CD4-positive, alpha-beta T cell treated with Interleukin-15 for 4 hours (primary cell): ENCODE measurements around the gene GALT.
"Not testable (repeated sequence)": the region's sequence is repeated elsewhere in the genome, so short reads cannot be mapped to it uniquely, and the experiment has no call there.

Experiments
- DNase-seq: peaks from one replicate; pipeline ENCODE4 v3.0.0-alpha.2; 2020; ENCODE audit warnings: low spot score

The GALT gene

DNA sequence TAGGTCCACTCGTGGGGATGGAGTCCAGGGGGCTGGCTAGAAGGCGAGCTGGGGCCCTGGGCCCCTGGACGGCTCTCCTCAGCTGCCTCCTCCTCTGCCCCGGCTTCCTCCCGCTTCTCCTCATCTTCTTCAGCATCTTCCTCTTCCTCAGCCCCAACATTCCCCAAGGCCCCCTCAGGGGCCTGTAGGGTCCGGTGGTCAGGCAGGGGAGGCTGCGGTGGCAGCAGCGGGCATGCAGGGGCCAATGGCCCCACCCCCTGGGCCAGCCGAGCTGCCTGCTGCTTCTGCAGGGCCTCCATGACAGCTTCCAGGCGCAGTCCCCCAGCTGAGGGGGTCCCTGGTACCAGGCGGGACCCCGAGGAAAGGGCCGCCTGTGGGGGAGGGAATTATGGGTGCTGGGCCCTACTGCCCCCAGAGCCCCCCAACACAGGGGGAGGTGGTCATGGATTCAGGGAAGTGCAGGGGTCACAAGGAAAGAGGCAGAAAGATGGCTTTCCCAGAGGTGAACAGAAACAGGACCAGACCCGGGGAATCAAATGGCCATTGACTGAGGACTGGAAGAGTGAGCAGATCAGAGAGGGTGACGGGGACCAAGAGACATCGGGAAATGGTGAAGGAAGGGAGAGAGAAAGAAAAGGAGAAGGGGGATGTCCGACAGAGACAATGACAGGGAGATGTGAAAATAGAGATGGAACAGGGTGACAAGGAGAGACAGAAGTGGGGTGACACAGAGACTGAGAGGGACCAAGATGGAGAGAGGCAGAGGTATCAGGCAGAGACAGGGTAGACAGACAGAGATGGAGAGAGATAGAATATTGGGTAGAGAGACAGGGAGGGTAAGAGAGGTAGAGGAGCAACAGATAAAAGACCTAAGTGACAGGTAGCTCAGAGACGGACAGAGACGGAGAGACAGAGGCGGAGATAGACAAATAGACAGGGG lies 18.5 kb upstream of the GALT start:
- no peak for DNase-seq

DNA sequence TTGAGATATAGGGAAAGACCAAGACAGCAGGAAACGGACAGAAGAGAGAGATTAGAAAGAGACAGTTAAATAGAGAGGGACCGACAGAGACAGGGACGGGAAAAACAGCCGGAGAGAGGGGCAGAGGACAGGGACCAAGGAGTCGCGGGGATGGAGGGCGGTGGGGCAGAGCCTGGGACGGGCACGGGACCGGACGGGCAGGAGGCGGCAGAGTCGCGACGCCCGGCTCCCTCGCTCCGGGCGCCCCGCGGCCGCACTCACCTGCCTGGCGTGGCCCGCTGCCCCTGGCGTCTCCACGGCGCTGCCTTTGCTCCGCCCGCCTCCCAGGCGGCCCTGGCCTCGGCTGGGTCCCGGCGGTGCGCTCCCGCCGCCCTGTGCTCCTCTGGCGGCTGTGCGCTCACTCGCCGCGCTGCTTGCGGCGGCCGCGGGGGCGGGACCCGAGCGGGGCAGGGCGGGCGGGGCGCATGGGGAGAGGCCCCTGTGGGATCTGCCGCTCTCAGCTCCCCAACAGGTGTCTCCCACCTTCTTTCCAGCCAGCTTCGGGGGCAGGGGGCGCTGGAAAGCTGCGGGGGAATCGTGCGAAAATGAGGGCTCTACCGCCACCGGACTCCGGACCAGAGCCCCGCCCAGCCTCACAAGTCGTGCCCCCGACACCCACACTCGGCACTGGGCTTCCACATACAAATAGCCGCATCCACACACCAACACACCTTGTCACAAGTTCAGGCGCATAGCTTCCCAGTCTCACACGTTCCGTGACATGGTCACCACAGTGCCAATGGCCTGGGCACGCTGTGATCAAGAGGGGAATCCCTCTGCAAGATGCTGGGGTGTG lies 17.6 kb upstream of the GALT start, which contains the start of gene ARID3C:
Gene ARID3C (minus strand): TSS at position 411 of the 835 bp plus-strand sequence. CDS start 1,052 bp downstream, outside the sequence.
- peak; percentile 27 for DNase-seq

- no peak for DNase-seq
Observed at GRCh38 chr9:34629491-34629808, 17.0 kb upstream of the GALT start.

DNA sequence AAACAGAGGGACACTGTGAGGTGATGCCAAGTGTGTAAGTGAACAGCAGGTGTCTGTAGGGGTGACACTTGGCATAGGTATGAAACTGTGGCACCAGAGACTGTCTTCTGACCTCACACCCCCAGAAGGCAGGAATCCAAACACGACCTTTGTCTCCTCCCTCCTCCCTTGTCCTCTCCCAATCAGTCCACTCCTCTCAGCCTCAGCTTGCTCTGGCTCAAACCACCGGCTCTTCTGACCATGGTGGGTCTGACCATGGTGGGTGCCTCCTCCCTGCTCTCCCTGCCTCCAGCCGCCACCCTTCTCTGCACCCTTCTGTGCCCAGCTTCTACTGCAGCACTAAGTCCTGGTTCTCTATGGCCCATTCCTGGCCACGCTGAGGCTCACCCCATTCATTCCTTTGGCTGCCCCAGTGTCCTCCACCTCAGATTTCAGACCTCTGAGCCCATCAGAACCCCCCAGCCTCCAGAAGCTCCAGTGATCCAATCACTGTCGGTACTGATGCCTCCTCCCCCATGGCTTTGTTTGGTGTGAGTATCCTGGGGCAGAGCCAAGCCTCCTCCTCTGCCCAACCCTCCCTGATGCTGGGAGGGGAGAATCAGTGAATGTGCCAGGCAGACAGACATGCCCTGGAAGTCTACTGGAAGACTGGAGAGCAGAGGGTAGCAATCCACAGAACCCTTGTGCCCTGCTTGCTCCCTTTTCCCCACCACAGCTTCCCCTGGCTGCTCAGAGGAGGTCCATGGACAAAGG lies 15.9 kb upstream of the GALT start:
- no peak for DNase-seq

DNA sequence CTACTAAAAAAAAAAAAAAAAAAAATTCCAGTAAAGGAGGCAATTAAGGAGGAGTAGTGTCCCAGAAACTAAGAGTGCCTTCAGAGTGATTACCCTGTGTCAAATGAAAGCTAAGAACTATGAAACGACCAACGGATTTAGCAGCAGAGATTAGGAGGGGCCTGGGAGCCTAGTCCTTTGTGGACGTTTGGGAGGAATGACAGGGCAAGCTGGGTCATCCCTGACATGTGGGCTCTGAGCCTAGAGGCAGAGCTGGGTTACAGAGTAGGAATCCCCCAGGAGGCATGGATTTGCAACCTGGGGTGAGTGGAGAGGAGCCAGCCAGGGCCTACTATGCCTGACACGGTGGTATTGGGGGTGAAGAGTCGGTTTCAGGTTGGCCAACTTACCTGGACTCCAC lies 13.3 kb upstream of the GALT start:
- no peak for DNase-seq

DNA sequence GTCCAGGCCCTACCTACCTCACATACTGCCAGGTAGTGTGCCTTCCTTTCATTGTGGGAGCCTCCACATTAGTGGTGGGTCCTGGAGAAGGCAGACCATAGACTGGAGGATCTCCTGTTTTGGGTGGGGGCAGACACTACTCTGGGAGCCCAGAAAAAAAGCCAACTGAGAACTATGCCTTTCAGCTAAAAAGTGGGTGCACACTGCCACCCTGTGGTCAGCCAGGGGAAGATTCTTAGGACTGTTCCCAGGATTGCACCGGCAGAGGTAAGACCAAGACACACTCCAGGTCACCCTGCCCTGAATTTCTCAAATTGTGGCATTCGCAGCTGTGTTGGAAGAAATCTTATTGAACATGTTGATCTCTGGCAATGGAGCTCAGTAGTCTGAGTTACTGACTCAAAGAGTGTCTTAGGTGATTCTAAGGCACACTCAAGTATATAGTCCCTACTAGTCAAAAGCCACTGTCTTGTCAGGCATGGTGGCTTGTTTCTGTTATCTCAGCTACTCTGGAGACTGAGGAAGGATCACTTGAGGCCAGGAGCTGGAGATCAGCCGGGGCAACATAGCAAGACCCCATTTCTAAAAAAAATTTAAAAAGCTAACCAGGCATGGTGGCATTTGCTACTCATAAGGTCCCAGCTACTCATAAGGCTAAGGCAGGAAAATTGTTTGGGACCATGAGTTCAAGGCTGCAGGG lies 12.5 kb upstream of the GALT start:
- peak; percentile 79 for DNase-seq

DNA sequence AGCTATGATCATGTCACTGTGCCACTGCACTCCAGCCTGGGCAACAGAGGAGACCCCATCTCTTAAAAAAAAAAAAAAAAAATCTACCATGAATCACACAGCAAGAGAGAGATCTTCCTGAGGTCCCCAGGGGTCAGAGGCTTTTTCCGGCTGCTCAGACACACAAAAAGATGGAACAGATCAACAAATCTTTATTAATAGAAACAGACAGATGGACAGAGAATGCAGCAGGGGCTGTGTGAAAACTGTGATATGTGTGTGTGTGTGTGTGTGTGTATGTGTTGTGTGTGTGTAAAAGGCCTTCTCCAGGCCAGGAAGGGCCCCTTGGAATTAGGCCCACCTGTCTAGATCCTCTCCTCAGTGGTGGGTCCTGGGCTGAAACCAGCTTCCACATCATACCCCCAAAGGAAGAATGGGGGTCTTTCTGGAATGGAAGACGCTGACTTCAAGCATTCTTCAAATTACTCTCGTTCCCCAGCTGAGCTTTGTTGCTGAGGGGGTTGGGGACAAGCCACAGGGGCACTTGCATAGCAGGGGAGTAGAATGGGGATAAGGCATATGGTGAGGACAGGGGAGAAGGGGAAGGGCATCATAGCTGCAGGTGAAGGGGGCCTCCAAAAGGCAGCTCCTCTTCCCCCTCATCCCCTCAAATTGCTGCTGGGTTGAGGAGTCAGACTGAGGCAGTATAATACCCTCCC lies 11.8 kb upstream of the GALT start:
- no peak for DNase-seq

- DNase-seq = no peak
Observed at GRCh38 chr9:34635556-34635955, 10.9 kb upstream of the GALT start.

GRCh38 chr9:34636791-34637355 lies 9.6 kb upstream of the GALT start:
- no peak for DNase-seq

- peak; percentile 95 for DNase-seq
Observed at GRCh38 chr9:34637356-34638137, 8.9 kb upstream of the GALT start, which contains the start of gene SIGMAR1. SIGMAR1 (minus strand) TSS chr9:34637787; CDS start chr9:34637697, 90 bp downstream.

DNA sequence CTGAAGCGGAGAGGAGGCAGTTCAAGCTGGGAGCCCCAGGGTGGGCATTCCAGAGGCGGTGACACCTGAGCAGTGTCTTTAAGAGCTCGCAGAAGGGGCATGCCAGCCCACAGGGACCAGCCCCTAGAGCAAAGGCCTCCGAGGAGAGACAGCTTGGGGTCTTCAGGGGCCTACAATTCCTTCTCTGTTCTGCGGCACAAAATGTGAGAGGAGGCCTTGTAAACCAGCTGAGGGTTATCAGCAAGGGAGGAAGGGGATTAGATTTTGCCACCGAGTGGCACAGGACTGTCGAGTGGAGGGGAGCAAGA lies 8.4 kb upstream of the GALT start:
- no peak for DNase-seq

- not testable (repeated sequence) for DNase-seq
Observed at GRCh38 chr9:34639322-34639721, 7.2 kb upstream of the GALT start.

DNA sequence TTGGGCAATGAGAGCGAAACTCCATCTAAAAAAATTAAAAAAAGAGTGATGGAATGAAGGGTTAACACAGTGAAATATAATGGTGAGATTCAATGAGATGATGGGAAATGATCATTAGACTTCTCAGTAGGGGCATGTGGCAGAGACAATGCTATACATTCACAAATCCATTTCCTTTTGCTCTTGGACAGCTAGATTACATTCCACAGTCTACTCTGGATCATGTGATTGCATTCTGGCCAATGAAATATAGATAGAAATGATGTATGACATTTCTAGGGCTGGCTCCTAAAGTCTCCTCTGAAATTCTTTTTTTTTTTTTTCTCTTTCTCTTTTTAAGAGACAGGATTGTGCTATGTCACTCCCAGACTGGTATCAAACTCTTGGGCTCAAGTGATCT lies 3.8 kb upstream of the GALT start:
- DNase-seq = no peak

DNA sequence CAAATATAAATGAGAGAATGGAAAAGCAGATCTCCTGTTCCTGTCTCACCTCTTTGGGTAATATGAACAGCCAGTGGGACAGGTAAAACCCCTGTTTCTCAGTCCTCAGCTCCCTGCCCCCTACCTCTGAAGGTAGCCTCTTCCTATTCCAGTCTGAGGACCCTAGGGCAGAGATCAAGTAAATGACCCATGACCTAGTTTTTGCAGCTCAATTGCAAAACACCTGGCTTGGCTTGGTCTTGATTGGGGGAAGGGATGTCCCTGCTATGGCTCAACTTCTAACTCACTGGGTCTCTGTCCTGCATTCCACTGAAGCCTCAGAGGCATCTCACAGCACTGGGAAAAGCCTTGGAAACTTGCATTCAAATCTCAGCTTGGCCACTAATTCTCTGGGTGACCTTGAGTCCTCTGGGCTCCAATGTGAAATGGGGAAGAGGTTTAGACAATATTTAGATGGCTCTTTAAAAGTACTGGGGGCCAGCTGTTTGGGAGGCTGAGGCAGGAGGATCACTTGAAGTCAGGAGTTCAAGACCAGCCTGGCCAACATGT lies 1.6 kb upstream of the GALT start:
- DNase-seq = no peak

DNA sequence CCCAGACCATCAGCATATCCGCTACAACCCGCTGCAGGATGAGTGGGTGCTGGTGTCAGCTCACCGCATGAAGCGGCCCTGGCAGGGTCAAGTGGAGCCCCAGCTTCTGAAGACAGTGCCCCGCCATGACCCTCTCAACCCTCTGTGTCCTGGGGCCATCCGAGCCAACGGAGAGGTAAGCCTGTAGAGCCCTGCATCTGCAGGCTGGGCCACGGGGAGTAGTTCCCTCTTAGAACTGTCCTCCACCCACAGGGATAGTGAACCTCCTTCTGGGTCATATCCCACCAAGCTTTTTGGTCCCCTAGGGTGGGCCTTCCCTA lies 569 bp downstream of the GALT start:
- DNase-seq = no peak

- peak; percentile 31 for DNase-seq
Observed at GRCh38 chr9:34647651-34648050, 1.2 kb downstream of the GALT start.

GRCh38 chr9:34648673-34649072 lies 2.2 kb downstream of the GALT start:
- no peak for DNase-seq

GRCh38 chr9:34650816-34651215 lies 4.3 kb downstream of the GALT start:
- no peak for DNase-seq

DNA sequence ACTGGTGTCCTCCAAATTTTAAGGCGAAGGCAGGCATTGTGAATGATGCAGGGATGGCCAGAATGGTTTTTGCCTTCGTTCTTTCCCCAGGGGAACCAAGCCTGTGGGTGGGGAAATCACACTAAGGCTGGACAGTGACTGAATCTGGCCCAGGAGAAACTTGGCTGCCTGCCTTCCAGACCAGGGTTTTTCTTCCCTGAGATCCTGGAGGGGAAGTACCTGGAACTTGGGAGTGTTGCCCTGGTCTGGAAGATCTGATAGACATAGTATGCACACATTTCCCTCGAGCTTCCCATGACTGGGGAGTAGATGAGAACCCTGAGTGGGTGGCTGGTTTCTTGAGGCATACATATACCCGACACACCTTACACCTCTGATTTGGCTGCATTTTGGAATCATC lies 4.8 kb downstream of the GALT start:
- DNase-seq = no peak
